ENCODE measurements around the gene KMT2E.
"Not testable (repeated sequence)": the region's sequence is repeated elsewhere in the genome, so short reads cannot be mapped to it uniquely, and the experiment has no call there.

The KMT2E gene

GRCh38 chr7:105013816-105014692 is at the start of gene KMT2E:
TSS of gene KMT2E (plus strand) at chr7:105014205. CDS start at chr7:105040953, 26,748 bp downstream.
- peak; percentile 88 to 90 for DNase-seq (ENCODE audit: low read depth in 2 of 2)

GRCh38 chr7:104964626-104965236 is 49.3 kb upstream of the KMT2E start:
- DNase-seq (ENCODE audit: low read depth in 2 of 2), result no peak

GRCh38 chr7:104966022-104966421 is 48.0 kb upstream of the KMT2E start:
- no peak for DNase-seq (ENCODE audit: low read depth in 2 of 2)

- DNase-seq (ENCODE audit: low read depth in 2 of 2), result no peak
Observed at GRCh38 chr7:104967088-104967487, 46.9 kb upstream of the KMT2E start.

GRCh38 chr7:104967595-104967994 is 46.4 kb upstream of the KMT2E start:
- DNase-seq (ENCODE audit: low read depth in 2 of 2), result no peak

- no peak for DNase-seq (ENCODE audit: low read depth in 2 of 2)
Observed at GRCh38 chr7:104968648-104969047, 45.4 kb upstream of the KMT2E start.

- DNase-seq (ENCODE audit: low read depth in 2 of 2), result no peak
Observed at GRCh38 chr7:104969183-104969582, 44.8 kb upstream of the KMT2E start.

- no peak for DNase-seq (ENCODE audit: low read depth in 2 of 2)
Observed at GRCh38 chr7:104971290-104972071, 42.5 kb upstream of the KMT2E start.

- DNase-seq (ENCODE audit: low read depth in 2 of 2), result no peak
Observed at GRCh38 chr7:104972500-104972899, 41.5 kb upstream of the KMT2E start.

- DNase-seq (ENCODE audit: low read depth in 2 of 2), result no peak
Observed at GRCh38 chr7:104973227-104973626, 40.8 kb upstream of the KMT2E start.

GRCh38 chr7:104973909-104974415 is 40.0 kb upstream of the KMT2E start:
- no peak for DNase-seq (ENCODE audit: low read depth in 2 of 2)

- not testable (repeated sequence) for DNase-seq (ENCODE audit: low read depth in 2 of 2)
Observed at GRCh38 chr7:104975553-104975952, 38.5 kb upstream of the KMT2E start.

GRCh38 chr7:104976966-104977636 is 36.9 kb upstream of the KMT2E start:
- no peak for DNase-seq (ENCODE audit: low read depth in 2 of 2)

GRCh38 chr7:104978460-104978859 is 35.5 kb upstream of the KMT2E start:
- no peak for DNase-seq (ENCODE audit: low read depth in 2 of 2)

- DNase-seq (ENCODE audit: low read depth in 2 of 2), result no peak
Observed at GRCh38 chr7:104979167-104979841, 34.7 kb upstream of the KMT2E start.

- DNase-seq (ENCODE audit: low read depth in 2 of 2), result no peak
Observed at GRCh38 chr7:104980440-104980839, 33.6 kb upstream of the KMT2E start.

- DNase-seq (ENCODE audit: low read depth in 2 of 2), result no peak
Observed at GRCh38 chr7:104980841-104981671, 32.9 kb upstream of the KMT2E start.

GRCh38 chr7:104981672-104982037 is 32.4 kb upstream of the KMT2E start:
- no peak for DNase-seq (ENCODE audit: low read depth in 2 of 2)

- no peak for DNase-seq (ENCODE audit: low read depth in 2 of 2)
Observed at GRCh38 chr7:104982308-104983075, 31.5 kb upstream of the KMT2E start.

All from stimulated activated CD4-positive, alpha-beta T cell treated with anti-CD3 and anti-CD28 coated beads, Interleukin-4, amount 100 ng/mL, for 48 hours (primary cell).